H9 (cell line): Measurements from ENCODE around the gene MRPL41. TPM values are rescaled to one million over a fixed set of nuclear protein-coding genes. Genes with fewer than 3 reads are reported as not detected.

Experiments
- DNase-seq: peaks from one replicate; pipeline ENCODE4 v3.0.0-alpha.2; 2017
- H2AFZ ChIP-seq: one replicate; pipeline ENCODE4 v1.6.1; 2013; ENCODE audit warnings: mild to moderate bottlenecking, low read length, control low read depth, moderate library complexity
- H2AK5ac ChIP-seq: 2 replicates; pipeline ENCODE4 v1.6.1; 2013; ENCODE audit warnings: low read length, control low read depth, mixed read lengths; ENCODE audit not compliant: insufficient read length
- H2BK120ac ChIP-seq: one replicate; pipeline ENCODE4 v1.6.1; 2013; ENCODE audit warnings: low read depth, mild to moderate bottlenecking, low read length, control low read depth, inconsistent platforms; ENCODE audit not compliant: poor library complexity, severe bottlenecking
- H2BK12ac ChIP-seq: 2 replicates; pipeline ENCODE4 v1.6.1; 2013; ENCODE audit warnings: low read length, control low read depth, mixed read lengths, low read depth; ENCODE audit not compliant: insufficient read length
- H2BK15ac ChIP-seq: 2 replicates; pipeline ENCODE4 v1.6.1; 2013; ENCODE audit warnings: low read depth, low read length, control low read depth
- H2BK20ac ChIP-seq: one replicate; pipeline ENCODE4 v1.6.1; 2013; ENCODE audit warnings: low read depth, mild to moderate bottlenecking, low read length, control low read depth, inconsistent platforms; ENCODE audit not compliant: poor library complexity, severe bottlenecking
- H2BK5ac ChIP-seq: 2 replicates; pipeline ENCODE4 v1.6.1; 2013; ENCODE audit warnings: low read length, control low read depth, mixed read lengths; ENCODE audit not compliant: insufficient read length
- H3K14ac ChIP-seq: 2 replicates; pipeline ENCODE4 v1.6.1; 2013; ENCODE audit warnings: low read length, control low read depth; ENCODE audit not compliant: insufficient read depth
- H3K18ac ChIP-seq: 2 replicates; pipeline ENCODE4 v1.6.1; 2013; ENCODE audit warnings: low read depth, mild to moderate bottlenecking, mixed read lengths, low read length, control low read depth; ENCODE audit not compliant: insufficient read length
- H3K23ac ChIP-seq: 2 replicates; pipeline ENCODE4 v1.6.1; 2013; ENCODE audit warnings: low read length, control low read depth, mixed read lengths, low read depth; ENCODE audit not compliant: insufficient read length
- H3K23me2 ChIP-seq: 2 replicates; pipeline ENCODE4 v1.6.1; 2013; ENCODE audit warnings: low read depth, mild to moderate bottlenecking, mixed read lengths, low read length, control low read depth; ENCODE audit not compliant: insufficient read length, poor library complexity, severe bottlenecking
- H3K27ac ChIP-seq: 2 replicates; pipeline ENCODE4 v1.5.1; 2013; ENCODE audit warnings: low read length, control low read depth, mixed read lengths, low read depth; ENCODE audit not compliant: insufficient read length
- H3K27me3 ChIP-seq: 2 replicates; pipeline ENCODE4 v1.6.1; 2013; ENCODE audit warnings: low read length, control low read depth, inconsistent platforms; ENCODE audit not compliant: insufficient read depth
- H3K4ac ChIP-seq: 2 replicates; pipeline ENCODE4 v1.6.1; 2013; ENCODE audit warnings: low read depth, mild to moderate bottlenecking, control low read depth, inconsistent platforms, low read length, moderate library complexity
- H3K4me1 ChIP-seq: 2 replicates; pipeline ENCODE4 v1.6.1; 2013; ENCODE audit warnings: low read length, control low read depth, inconsistent platforms; ENCODE audit not compliant: insufficient read depth
- H3K4me2 ChIP-seq: 2 replicates; pipeline ENCODE4 v1.6.1; 2013; ENCODE audit warnings: low read length, control low read depth, mixed read lengths; ENCODE audit not compliant: insufficient read length, insufficient read depth
- H3K56ac ChIP-seq: 2 replicates; pipeline ENCODE4 v1.6.1; 2013; ENCODE audit warnings: low read depth, mild to moderate bottlenecking, mixed read lengths, low read length, control low read depth; ENCODE audit not compliant: insufficient read length
- H3K79me1 ChIP-seq: 2 replicates; pipeline ENCODE4 v1.6.1; 2013; ENCODE audit warnings: low read depth, mild to moderate bottlenecking, moderate library complexity, low read length, control low read depth, inconsistent platforms; ENCODE audit not compliant: insufficient read depth, poor library complexity, severe bottlenecking
- H3K79me2 ChIP-seq: 2 replicates; pipeline ENCODE4 v1.6.1; 2013; ENCODE audit warnings: low read length, control low read depth, inconsistent platforms; ENCODE audit not compliant: insufficient read depth
- H3K9ac ChIP-seq: 2 replicates; pipeline ENCODE4 v1.6.1; 2013; ENCODE audit warnings: low read length, control low read depth, mixed read lengths; ENCODE audit not compliant: insufficient read length; ENCODE audit errors: extremely low read depth
- H3K9me3 ChIP-seq: one replicate; pipeline ENCODE4 v1.6.1; 2013; ENCODE audit warnings: low read depth, low read length, inconsistent platforms; ENCODE audit not compliant: control insufficient read depth
- H3T11ph ChIP-seq: one replicate; pipeline ENCODE4 v1.6.1; 2013; ENCODE audit warnings: mild to moderate bottlenecking, low read length, control low read depth, inconsistent platforms
- H4K20me1 ChIP-seq: one replicate; pipeline ENCODE4 v1.6.1; 2013; ENCODE audit not compliant: control insufficient read depth, insufficient read length, insufficient read depth
- H4K5ac ChIP-seq: 2 replicates; pipeline ENCODE4 v1.6.1; 2013; ENCODE audit warnings: low read depth, mild to moderate bottlenecking, mixed read lengths, low read length, control low read depth; ENCODE audit not compliant: insufficient read length
- H4K8ac ChIP-seq: replicated peaks from 2 replicates; pipeline ENCODE4 v1.6.1; 2013; ENCODE audit warnings: low read length, control low read depth, mixed read lengths, low read depth; ENCODE audit not compliant: insufficient read length
- H4K91ac ChIP-seq: 2 replicates; pipeline ENCODE4 v1.6.1; 2013; ENCODE audit warnings: low read depth, mild to moderate bottlenecking, moderate library complexity, mixed read lengths, low read length, control low read depth; ENCODE audit not compliant: insufficient read length
- H3K27ac Mint-ChIP-seq, 3 experiments: 2 replicates in 2 of 3; 3 replicates in 1 of 3; pipeline ENCODE4 v1.8.0; 2020 to 2021; ENCODE audit warnings: mixed read lengths in 3 of 3, mild to moderate bottlenecking in 1 of 3, moderate library complexity in 1 of 3
- H3K27me3 Mint-ChIP-seq: 2 replicates; pipeline ENCODE4 v1.8.0; 2021; ENCODE audit warnings: low read depth, mild to moderate bottlenecking, moderate library complexity, mixed read lengths
- H3K36me3 Mint-ChIP-seq, 3 experiments: 2 replicates in 2 of 3; 3 replicates in 1 of 3; pipeline ENCODE4 v1.8.0; 2020 to 2021; ENCODE audit warnings: low read depth in 3 of 3, mixed read lengths in 3 of 3; ENCODE audit not compliant: insufficient read depth in 1 of 3
- H3K4me1 Mint-ChIP-seq, 2 experiments: 2 replicates each; pipeline ENCODE4 v1.8.0; 2020; ENCODE audit warnings: mixed read lengths in 2 of 2
- H3K4me3 Mint-ChIP-seq, 2 experiments: 2 replicates in 1 of 2; 3 replicates in 1 of 2; pipeline ENCODE4 v1.8.0; 2020 to 2021; ENCODE audit warnings: mild to moderate bottlenecking in 2 of 2, mixed read lengths in 2 of 2, moderate library complexity in 1 of 2
- H3K9me3 Mint-ChIP-seq, 2 experiments: 2 replicates in 1 of 2; 3 replicates in 1 of 2; pipeline ENCODE4 v1.8.0; 2020; ENCODE audit warnings: mild to moderate bottlenecking in 2 of 2, mixed read lengths in 2 of 2, moderate library complexity in 1 of 2
- WGBS: extraction: QIAGEN DNeasy Blood & Tissue Kit; methylation state at CpG from one replicate; pipeline ENCODE4 v1.1.7; 2013; ENCODE audit warnings: missing lambda C conversion rate, low lambda C conversion rate, mixed read lengths; ENCODE audit not compliant: insufficient read length; ENCODE audit errors: extremely low coverage; 5-methylcytosine and 5-hydroxymethylcytosine counted together
- total RNA-seq: library from RNA; stranded (reverse); gene quantifications from 2 replicates; pipeline ENCODE4 v1.2.1, GENCODE V29; 2021
- TF ChIP-seq, protein P1 (sequence below): fragments of 200-600 bp; sonication (generic); conservative IDR thresholded peaks from 3 replicates; pipeline ENCODE4 v1.8.0; 2021; ENCODE audit warnings: antibody characterized with exemption, mild to moderate bottlenecking

MRPL41 gene
- total RNA-seq, 1 experiment from 2014 or later, result 52.2 TPM

DNA sequence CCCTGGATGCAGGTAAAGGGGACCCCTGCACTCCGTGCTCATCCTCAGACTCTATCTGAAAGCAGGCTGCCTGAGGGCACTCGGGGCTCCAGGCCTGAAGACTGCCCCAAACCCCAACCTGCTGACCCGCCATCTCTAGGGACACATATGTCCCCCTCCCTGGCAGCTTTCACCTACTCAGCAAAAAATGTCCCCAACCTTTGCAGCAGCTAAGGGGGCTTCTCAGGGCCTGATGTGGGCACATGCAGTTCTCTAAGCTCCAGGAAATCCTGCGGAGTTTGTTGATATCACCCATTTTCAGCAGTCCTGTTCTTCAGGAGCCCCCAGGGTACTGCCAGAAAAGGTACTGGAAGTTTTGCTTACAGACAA is 29.3 kb downstream of the MRPL41 start:
- no peak overlapping the region for H3K18ac ChIP-seq
- no peak overlapping the region for H4K5ac ChIP-seq
- no peaks in the 10 kb centered on the region for H4K20me1 ChIP-seq
- peaks cover 4% of the 10 kb centered on the region; the same call in 1 of the 2 replicates for H3K4me1 ChIP-seq
- no peak overlapping the region for H2BK5ac ChIP-seq
- Mint-ChIP-seq H3K4me3 (no peak overlapping the region), H3K27ac (no peak overlapping the region), H3K36me3 (peaks cover 16 to 71% (median 53%) of the 10 kb centered on the region in 3 experiments; a peak in 6 of 7 replicates), H3K4me1 (peaks cover 29 to 40% of the 10 kb centered on the region in 2 experiments), H3K27me3 (no peaks in the 10 kb centered on the region), H3K9me3 (no peaks in the 10 kb centered on the region)
- H3T11ph ChIP-seq, result no peak overlapping the region
- H2AK5ac ChIP-seq, result no peak overlapping the region
- no peak overlapping the region for H4K91ac ChIP-seq
- no peaks in the 10 kb centered on the region for H3K9me3 ChIP-seq
- no peak overlapping the region for H2BK15ac ChIP-seq
- WGBS, result no CpG with 5 or more reads among the region's 4 CpGs
- no peak overlapping the region for H2BK20ac ChIP-seq
- DNase-seq, result no peak
- no peak overlapping the region for H3K9ac ChIP-seq
- H3K27me3 ChIP-seq, result no peaks in the 10 kb centered on the region
- no peak overlapping the region for H3K4ac ChIP-seq
- no peak overlapping the region for H3K23ac ChIP-seq
- H3K79me2 ChIP-seq, result peaks cover 10% of the 10 kb centered on the region; the same call in 1 of the 2 replicates
- no peak overlapping the region for H3K27ac ChIP-seq
- H3K79me1 ChIP-seq, result peaks cover 7% of the 10 kb centered on the region
- no peak overlapping the region; the same call in 1 of the 2 replicates for H3K14ac ChIP-seq
- H3K23me2 ChIP-seq, result peaks cover 12% of the 10 kb centered on the region
- TF ChIP-seq, protein P1, sequence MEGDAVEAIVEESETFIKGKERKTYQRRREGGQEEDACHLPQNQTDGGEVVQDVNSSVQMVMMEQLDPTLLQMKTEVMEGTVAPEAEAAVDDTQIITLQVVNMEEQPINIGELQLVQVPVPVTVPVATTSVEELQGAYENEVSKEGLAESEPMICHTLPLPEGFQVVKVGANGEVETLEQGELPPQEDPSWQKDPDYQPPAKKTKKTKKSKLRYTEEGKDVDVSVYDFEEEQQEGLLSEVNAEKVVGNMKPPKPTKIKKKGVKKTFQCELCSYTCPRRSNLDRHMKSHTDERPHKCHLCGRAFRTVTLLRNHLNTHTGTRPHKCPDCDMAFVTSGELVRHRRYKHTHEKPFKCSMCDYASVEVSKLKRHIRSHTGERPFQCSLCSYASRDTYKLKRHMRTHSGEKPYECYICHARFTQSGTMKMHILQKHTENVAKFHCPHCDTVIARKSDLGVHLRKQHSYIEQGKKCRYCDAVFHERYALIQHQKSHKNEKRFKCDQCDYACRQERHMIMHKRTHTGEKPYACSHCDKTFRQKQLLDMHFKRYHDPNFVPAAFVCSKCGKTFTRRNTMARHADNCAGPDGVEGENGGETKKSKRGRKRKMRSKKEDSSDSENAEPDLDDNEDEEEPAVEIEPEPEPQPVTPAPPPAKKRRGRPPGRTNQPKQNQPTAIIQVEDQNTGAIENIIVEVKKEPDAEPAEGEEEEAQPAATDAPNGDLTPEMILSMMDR, result no peak
- H3K4me2 ChIP-seq, result no peak overlapping the region
- H2BK120ac ChIP-seq, result no peak overlapping the region
- H2BK12ac ChIP-seq, result no peak overlapping the region
- no peak overlapping the region for H2AFZ ChIP-seq
- no peak overlapping the region for H3K56ac ChIP-seq
- H4K8ac ChIP-seq, result no peak overlapping the region
